Uterus (tissue), 4 donors: ENCODE data around the gene LPAR1. TPM values are rescaled to one million over a fixed set of nuclear protein-coding genes. Genes with fewer than 3 reads are reported as not detected.

Source experiments
- DNase-seq, 2 donors: peaks; one replicate each; pipeline ENCODE4 v3.0.0-alpha.2; 2019 to 2020
- H3K27ac ChIP-seq, 2 donors: fragments of 200-600 bp; sonication (generic); 1 replicate in 1 of 2; 2 replicates in 1 of 2; pipeline ENCODE4 v1.5.1; 2016 to 2018
- H3K27me3 ChIP-seq, 2 donors: fragments of 200-600 bp; sonication (generic); one replicate each; pipeline ENCODE4 v1.5.1; 2018 to 2019; ENCODE audit warnings: control low read depth in 1 of 2
- H3K36me3 ChIP-seq, 2 donors: fragments of 200-600 bp; sonication (generic); one replicate each; pipeline ENCODE4 v1.5.1; 2019; ENCODE audit warnings: control low read depth in 1 of 2
- H3K4me1 ChIP-seq, 2 donors: fragments of 200-600 bp; sonication (generic); one replicate each; pipeline ENCODE4 v1.5.1; 2018 to 2019; ENCODE audit warnings: control low read depth in 1 of 2
- H3K4me3 ChIP-seq, 2 donors: fragments of 200-600 bp; sonication (generic); 1 replicate in 1 of 2; 2 replicates in 1 of 2; pipeline ENCODE4 v1.5.1; 2018 to 2019; ENCODE audit warnings: mild to moderate bottlenecking in 1 of 2
- H3K9me3 ChIP-seq, 2 donors: fragments of 200-600 bp; sonication (generic); one replicate each; pipeline ENCODE4 v1.5.1; 2019; ENCODE audit warnings: control low read depth in 1 of 2
- CTCF ChIP-seq, 4 experiments: fragments of 200-600 bp in 2 of 4; fragments of 450-650 bp in 2 of 4; sonication (generic) in 2 of 4; IDR thresholded peaks; one replicate each; pipeline ENCODE4 v1.5.1; 2016 to 2019; ENCODE audit warnings: antibody characterized with exemption in 4 of 4, mild to moderate bottlenecking in 2 of 4, moderate library complexity in 1 of 4
- POLR2A ChIP-seq, 2 donors: fragments of 450-650 bp; IDR thresholded peaks; one replicate each; pipeline ENCODE4 v1.6.1; 2016; ENCODE audit warnings: antibody characterized with exemption in 2 of 2, mild to moderate bottlenecking in 1 of 2, moderate library complexity in 1 of 2
- intact Hi-C: fragments of 100-400 bp; cut with DNase I; formaldehyde crosslinking; loops from one replicate; pipeline ENCODE4 v1.15.1; 2023; ENCODE audit warnings: low total_unique reads
- total RNA-seq, 4 donors: library from RNA; depleted of rRNA in 3 of 4; stranded (reverse); fragments of >200 nt in 3 of 4; gene quantifications; one replicate each; pipeline versions ENCODE4 v1.1.0 to v1.2.4, GENCODE V29; 2014 to 2023
- donor health status: DM: yes; HTN: yes; CAD: no.

The LPAR1 gene
- total RNA-seq, 4 donors from 2014 or later, result 12.3 to 68.0 (median 51.0) TPM

GRCh38 chr9:111039231-111039906 is 1.1 kb upstream of the LPAR1 start:
- Histone ChIP-seq H3K27me3 (peaks cover 0 to 7% of the 10 kb centered on the region in 2 donors), H3K9me3 (no peaks in the 10 kb centered on the region), H3K4me3 (peak overlapping the region; percentile 47 to 57), H3K36me3 (no peaks in the 10 kb centered on the region), H3K27ac (peak overlapping the region; percentile 83 to 85), H3K4me1 (no peaks in the 10 kb centered on the region)
- intact Hi-C loops, result no loop called here
- DNase-seq, result peak in 1 of 2 donors; percentile 16
- TF ChIP-seq POLR2A (IDR thresholded peaks at IDR 0.05), result no peak
- TF ChIP-seq CTCF (IDR thresholded peaks at IDR 0.05), result no peak

- TF ChIP-seq POLR2A (IDR thresholded peaks at IDR 0.05), result peak in 1 of 2 donors; percentile 11
- TF ChIP-seq CTCF (IDR thresholded peaks at IDR 0.05), result peak in 1 of 4 experiments; percentile 25
- intact Hi-C loops, result no loop called here
Measured at GRCh38 chr9:111037708-111038330, 451 bp downstream of the LPAR1 start.

GRCh38 chr9:111037356-111037707 is 938 bp downstream of the LPAR1 start:
- Histone ChIP-seq H3K4me1 (no peaks in the 10 kb centered on the region), H3K27me3 (peaks cover 0 to 7% of the 10 kb centered on the region in 2 donors), H3K36me3 (no peaks in the 10 kb centered on the region), H3K9me3 (no peaks in the 10 kb centered on the region), H3K27ac (peak overlapping the region; percentile 82 to 83), H3K4me3 (peak overlapping the region; percentile 47 to 57)
- intact Hi-C loops, result no loop called here
- TF ChIP-seq POLR2A (IDR thresholded peaks at IDR 0.05), result no peak
- TF ChIP-seq CTCF (IDR thresholded peaks at IDR 0.05), result no peak
- DNase-seq, result peak in 1 of 2 donors; percentile 25

More at GRCh38 chr9:111037708-111038330, 451 bp downstream of the LPAR1 start:
- Histone ChIP-seq H3K27me3 (peaks cover 0 to 7% of the 10 kb centered on the region in 2 donors), H3K4me1 (no peaks in the 10 kb centered on the region), H3K36me3 (no peaks in the 10 kb centered on the region), H3K9me3 (no peaks in the 10 kb centered on the region), H3K27ac (peak overlapping the region; percentile 83 to 85), H3K4me3 (peak overlapping the region; percentile 47 to 57)
- peak in 1 of 2 donors; percentile 43 for DNase-seq

GRCh38 chr9:111036946-111037345 is 1.3 kb downstream of the LPAR1 start:
- TF ChIP-seq CTCF (IDR thresholded peaks at IDR 0.05) (no peak), POLR2A (IDR thresholded peaks at IDR 0.05) (no peak)
- Histone ChIP-seq H3K4me1 (no peaks in the 10 kb centered on the region), H3K27ac (peak overlapping the region; percentile 82 to 83), H3K9me3 (no peaks in the 10 kb centered on the region), H3K36me3 (no peaks in the 10 kb centered on the region), H3K27me3 (peaks cover 0 to 7% of the 10 kb centered on the region in 2 donors), H3K4me3 (peak overlapping the region; percentile 47 to 57)
- DNase-seq, result no peak
- intact Hi-C loops, result no loop called here

GRCh38 chr9:111036429-111036789 is 1.9 kb downstream of the LPAR1 start:
- TF ChIP-seq CTCF (IDR thresholded peaks at IDR 0.05) (peak; percentile 16 to 54 (median 33)), POLR2A (IDR thresholded peaks at IDR 0.05) (no peak)
- H3K4me3 ChIP-seq, result peak overlapping the region; percentile 47 to 57
- intact Hi-C loops, result no loop called here
- no peaks in the 10 kb centered on the region for H3K36me3 ChIP-seq
- H3K4me1 ChIP-seq, result no peaks in the 10 kb centered on the region
- peak; percentile 57 to 64 for DNase-seq
- H3K27me3 ChIP-seq, result peaks cover 0 to 7% of the 10 kb centered on the region in 2 donors
- no peaks in the 10 kb centered on the region for H3K9me3 ChIP-seq
- peak overlapping the region; percentile 82 to 83 for H3K27ac ChIP-seq
